GM19438 (cell line): ENCODE data around the gene DDX28.
"Not testable (repeated sequence)": the region's sequence is repeated elsewhere in the genome, so short reads cannot be mapped to it uniquely, and the experiment has no call there.

Source experiments
- ATAC-seq: cut with Tn5 transposase; IDR thresholded peaks from one replicate; pipeline ENCODE4 v1.9.1; 2021; ENCODE audit warnings: low read depth; ENCODE audit not compliant: unreplicated experiment

Gene DDX28

DNA sequence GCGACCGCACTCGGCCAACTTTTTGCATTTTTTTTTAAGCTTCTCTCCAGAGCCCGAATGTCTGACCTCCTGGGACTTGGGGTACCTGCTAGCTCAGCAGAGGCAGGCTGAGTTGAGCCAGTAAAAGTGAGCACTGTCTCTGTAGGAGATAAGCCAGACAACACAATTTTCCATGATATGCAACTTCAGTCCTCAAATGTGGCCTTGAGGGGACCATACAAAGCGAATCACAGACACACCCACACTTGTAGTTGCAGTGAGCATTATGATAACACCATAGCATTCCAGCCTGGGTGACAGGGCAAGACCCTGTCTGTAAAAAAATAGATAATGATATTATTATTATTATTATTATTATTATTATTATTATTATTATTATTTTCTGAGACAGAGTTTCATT is 26.4 kb downstream of the DDX28 start:
- no peak for ATAC-seq

DNA sequence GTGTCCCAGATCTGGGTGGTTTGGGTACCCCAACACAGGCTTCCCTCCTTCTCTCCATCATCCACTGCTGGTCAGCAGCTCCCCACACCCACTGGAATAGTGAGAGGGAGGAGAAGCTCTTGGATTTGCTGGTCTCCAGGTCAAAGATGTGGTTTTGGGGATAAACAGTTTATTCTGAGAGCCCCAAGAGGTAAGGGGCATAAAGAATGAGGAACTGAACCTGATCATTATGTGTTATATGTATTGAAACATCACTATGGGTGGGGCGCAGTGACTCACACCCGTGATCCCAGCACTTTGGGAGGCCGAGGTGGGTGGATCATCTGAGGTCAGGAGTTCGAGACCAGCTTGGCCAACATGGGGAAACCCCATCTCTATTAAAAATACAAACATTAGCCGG is 27.6 kb downstream of the DDX28 start:
- no peak for ATAC-seq

DNA sequence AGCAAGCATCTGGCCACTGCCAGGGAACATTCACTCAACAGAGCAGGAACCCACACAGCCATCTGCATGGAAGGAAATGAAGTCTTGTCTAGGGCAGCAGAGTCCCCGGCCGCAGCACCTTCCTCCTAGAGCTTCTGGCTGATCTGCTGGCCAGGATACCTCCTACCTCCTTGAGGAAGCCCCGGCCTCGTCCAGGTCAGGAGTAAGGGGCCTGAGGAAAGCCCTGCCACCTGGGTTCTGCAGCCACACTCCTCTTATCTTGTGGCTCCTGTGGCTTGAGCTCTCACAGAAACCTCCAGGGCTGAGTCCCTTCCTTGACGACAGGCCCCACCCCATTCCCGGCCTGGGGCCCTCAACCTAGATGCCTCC is 29.0 kb downstream of the DDX28 start:
- peak; percentile 15 for ATAC-seq

DNA sequence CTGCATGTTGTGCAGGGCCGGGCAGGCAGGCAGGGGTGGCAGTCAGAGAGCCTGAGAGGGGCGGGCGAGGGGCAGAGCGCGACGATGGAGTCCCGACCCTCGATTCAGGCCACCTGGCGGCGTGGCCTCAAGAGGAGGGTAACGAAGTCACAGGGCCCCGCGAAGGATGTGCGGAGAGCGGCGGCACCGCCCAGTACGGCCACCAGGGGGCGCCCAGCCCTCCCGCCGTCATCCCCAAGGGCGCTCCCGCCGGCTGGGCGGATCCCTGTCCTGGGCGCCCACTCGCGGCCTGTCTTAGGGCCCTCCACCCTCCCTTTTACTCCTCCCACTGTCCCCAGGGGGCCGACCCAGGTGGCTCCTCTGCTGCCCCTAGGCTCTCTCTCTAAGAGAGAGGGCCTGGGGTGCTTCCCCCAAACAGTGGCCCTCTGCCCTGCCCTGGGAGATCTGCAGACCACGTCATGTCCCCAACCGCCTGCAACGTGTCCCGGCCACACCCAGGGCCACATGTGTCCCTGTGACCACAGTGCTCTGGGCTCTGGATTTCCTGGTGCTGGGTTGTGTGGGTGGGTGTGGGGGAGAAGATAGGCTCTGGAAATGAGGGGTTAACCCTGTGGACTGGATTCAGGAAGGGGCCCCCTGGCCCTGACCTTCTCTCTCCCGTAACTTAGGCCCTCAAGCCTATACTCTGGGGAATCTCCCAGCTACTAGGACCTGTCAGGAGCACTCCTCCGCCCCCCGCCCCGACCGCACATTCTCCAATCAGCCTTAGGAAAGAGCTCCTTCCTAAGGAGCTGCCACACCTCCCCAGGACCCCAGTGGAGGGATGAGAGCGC is 29.6 kb downstream of the DDX28 start:
- ATAC-seq: peak; percentile 69

DNA sequence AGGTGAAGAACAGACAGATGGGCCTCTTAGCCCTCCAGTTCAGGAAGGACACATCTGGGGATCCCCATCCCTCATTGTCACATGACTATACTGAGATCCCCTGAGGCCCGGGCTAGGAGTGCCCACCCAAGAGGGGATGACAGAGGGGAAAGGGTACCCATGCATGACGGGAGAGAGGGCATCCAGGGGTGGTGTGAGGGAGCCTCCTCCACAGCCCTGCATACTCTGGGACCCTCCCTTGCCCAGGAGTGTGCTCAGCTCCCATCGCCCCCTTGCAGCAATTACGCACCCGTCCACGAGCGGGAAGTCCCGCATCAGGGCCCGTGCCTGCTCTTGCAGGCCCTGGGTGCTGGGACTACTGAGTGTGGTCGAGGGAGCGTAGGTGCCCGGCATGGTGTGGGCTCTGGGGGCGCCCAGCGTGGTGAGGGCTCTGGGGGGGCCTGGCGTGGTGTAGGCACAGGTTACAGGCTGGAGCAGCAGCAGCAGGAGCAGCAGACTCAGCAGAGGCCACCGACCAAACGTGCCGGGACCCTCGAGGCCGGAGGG is 30.3 kb downstream of the DDX28 start:
- no peak for ATAC-seq

DNA sequence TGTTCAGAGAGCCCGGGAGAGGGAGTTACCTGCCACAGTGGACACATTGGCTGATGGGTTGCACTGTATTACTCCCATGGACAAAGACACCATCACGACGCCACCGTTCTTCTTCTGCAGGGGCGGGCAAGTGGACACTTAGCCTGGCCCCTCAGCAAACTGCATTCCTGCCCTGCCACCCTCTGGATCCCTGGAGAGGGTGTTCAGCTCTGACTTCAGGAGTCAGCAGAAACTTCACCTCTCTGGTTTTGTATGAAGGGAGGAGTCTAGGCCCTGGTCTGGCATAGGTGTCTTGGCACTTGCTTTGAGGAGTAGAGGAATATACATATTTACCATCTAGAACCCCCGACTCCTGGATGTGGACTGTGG is 33.0 kb downstream of the DDX28 start:
- no peak for ATAC-seq

DNA sequence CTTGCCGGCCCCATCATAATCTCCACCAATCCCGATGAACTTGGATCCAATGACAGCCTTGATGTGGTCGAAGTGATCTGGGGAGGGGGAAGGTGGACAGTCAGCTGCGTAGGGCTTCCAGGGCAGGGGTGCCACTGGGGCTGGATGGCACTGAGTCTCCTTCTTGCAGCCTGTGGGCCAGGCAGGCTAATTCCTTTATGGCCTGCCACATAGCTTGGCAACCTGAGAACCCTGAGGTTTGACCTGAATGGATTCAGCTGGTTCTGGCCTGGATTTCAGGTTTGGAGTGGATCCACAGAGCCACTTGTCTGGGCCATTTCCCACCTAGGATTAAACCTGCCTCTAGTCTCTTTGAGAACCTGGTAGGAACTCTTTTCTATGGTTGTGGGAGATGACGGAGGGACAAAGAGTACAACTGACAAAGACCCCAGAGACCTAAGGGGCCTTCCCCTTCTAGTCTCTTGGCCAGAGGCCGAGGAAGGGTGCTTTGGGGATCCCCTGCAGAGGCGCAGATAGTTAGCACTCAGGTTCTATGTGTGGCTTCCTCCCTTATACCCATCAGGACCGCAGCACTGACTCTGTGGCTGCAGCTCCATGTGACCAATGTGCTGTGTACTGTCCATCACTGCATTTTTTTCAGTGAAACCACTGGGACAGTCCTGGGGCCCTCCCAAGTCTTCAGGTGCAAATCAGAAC is 33.6 kb downstream of the DDX28 start:
- no peak for ATAC-seq

DNA sequence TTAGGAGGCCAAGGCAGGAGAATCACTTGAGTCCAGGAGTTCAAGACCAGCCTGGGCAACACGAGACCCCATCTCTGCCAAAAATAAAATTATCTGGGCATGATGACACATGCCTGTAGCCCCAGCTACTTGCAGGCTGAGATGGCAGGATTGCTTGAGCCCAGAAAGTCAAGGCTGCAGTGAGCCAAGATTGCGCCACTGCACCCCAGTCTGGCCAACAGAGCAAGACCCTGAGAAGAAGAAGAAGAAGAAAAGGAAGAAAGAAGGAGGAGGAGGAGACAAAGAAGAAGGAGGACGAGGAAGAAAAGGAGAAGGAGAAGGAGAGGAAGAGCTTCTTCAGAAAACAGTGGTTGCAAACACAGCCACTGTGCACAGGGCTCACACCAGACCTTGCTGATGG is 34.4 kb downstream of the DDX28 start:
- no peak for ATAC-seq

DNA sequence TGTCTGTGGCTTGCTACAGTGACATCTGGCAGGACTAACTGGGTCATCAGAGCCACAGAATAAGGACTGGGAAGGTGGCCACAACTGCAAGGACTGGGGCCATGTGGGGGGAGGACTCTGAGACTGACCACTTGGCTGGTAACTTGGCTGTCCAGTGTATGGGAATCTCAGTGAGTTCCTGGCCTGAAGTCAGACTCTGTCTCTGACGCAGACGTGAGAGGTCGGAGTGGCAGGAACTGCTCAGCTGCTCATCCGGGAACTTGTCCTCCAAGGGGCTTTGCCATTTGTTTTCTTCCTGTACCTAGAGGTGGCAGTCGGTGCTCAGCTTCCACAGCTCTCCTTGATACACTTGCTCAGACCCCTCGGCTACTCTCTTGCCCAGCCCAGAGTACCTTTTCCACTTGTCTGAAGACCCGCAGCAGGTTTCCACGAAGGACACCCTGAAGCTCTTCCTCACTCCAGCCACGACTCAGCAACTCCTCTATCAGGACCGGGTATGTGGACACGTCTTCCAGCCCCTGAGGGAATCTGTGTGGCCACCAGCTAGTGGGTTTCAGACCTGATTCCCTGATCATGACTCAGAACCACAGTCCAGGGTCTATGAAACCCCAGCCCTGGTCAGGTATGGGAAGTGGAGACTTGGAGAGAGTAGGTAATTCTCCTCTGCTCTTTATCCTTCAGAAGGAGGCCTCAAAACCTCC is 35.4 kb downstream of the DDX28 start:
- ATAC-seq: no peak

DNA sequence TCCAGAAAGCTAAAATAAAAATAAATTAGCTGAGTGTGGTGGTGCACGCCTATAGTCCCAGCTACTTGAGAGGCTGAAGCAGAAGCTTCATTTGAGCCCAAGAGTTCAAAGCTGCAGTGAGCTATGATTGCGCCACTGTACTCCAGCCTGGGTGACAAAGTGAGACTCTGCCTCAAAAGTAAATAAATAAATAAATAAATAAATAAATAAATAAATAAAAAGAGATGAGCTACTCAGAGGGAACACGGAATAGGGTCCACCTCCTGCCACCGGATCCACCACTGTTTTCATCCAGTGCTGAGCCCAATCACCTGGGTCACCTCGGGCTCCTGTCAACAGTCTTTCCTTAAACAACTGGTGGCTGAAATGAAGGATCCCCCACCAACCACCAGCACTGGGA is 36.1 kb downstream of the DDX28 start:
- no peak for ATAC-seq

DNA sequence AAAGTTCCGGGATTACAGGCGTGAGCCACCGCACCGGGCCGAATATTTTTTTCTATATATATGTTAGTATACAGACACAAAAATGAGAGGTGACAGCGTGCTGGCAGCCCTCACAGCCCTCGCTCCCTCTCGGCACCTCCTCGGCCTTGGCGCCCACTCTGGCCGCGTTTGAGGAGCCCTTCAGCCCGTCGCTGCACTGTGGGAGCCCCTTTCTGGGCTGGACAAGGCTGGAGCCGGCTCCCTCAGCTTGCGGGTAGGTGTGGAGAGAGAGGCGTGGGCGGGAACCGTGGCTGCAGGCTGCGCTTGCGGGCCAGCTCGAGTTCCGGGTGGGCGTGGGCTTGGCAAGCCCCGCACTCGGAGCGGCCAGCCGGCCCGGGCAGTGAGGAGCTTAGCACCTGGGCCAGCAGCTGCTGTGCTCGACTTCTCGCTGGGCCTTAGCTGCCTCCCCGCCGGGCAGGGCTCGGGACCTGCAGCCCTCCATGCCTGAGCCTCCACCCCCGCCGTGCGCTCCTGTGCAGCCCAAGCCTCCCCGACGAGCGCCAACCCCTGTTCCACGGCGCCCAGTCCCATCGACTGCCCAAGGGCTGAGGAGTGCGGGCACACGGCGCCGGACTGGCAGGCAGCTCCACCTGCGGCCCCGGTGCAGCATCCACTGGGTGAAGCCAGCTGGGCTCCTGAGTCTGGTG is 40.9 kb downstream of the DDX28 start:
- ATAC-seq: no peak

DNA sequence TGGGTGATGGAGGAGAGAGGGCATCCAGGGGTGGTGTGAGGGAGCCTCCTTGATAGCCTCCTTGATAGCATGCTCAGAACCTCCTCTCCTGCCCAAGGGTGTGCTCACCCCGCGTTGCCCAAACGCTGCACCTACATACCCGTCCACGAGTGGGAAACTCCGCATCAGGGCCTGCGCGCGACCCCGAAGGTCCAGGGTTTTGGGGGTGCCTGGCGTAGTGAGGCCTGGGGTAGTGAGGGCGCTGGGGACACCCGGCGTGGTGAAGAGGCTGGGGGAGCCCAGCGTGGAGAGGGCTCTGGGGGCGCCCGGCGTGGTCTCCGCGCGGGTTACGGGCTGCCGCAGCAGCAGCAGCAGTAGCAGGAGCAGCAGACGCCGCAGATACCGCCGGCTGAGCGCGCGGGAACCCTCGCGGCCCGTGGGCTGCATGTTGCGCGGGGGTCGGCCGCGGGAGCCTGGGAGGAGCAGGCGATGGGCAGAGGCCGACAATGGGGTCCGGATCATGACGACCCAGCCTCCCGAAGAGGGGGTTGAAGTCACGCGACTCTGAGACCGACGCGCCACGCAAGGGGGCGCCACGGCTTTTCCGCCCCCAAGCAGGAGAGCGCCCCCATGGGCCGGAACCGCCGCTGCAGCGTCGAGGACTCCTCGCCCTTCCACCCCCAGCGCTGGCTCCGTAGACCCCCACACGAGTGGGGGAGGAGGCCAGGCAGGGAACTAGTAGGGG is 42.9 kb downstream of the DDX28 start, which contains the start of gene DPEP3:
Gene DPEP3 (minus strand): TSS at position 545 of the 724 bp plus-strand sequence. CDS start 119 bp downstream, at position 426.
- ATAC-seq: no peak

DNA sequence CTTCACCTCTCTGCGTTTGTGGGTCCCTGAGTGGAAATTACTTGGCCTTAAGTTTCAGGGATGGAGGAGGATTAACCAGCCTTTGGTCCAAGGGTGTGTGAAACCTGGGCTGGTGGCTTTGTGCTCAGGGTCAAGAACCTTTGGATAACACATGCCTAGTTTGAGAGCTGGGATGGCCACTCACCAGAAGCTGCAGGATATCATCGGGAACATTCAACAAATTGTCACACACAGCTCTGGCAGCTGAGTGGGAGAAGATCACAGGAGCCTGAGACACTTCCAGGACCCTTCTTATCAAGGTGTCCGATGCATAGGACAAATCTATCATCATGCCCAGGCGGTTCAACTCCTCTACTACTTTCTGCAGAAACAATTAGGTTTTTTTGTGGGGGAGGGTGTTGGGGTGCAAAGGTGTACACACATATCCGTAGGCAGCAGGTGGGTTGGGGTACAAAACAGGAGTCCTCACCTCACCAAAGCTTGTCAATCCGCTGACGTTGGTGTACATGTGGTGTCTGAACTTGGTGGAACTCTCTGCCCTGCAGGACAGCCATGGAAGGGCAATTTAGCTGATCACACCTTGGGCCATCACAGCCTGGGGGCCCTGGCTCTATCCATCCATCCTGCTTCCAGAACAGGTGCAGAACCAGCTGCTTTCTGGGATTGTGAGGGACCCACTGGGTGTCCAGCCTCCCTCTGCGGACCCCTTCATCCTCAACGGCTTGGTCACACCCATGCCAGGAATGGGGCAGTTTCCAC is 45.4 kb downstream of the DDX28 start:
- ATAC-seq: no peak

DNA sequence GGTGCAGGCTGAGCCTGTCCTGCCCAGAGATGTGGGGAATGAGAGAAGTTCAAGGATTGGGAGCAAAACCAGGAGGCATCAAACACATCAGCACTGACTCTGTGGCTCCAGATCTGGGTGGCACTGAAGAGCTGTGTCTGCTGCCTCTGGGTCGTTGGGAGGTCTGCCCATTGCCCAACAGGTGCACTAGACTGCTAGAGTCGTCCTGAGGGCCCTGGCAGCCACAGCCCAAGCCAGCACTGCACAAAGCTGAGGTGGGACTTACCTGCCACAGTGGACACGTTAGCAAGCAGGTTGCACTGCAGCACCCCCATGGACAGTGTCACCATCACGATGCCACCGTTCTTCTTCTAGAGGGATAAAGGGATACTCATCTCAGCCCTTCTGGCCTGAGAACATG is 46.0 kb downstream of the DDX28 start:
- ATAC-seq: no peak

DNA sequence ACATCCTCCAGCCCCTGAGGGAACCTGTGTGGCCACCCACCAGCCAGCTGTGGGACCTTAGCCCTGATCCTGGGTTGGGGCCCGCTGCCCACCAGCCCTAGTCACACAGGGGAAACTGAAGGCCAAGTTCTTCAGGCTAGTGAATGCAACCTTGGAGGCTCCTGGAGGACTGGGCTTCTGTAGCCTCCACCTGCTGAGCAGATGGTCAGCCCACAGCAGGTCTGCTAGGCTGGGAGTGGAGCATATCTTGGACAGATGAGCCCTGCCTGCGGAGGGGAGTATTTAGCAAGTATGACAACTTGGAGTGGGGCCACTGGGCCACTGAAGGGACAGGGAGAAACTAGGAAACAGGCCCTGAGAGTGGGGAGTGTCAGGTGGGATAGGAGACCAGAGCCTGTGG is 46.8 kb downstream of the DDX28 start:
- no peak for ATAC-seq

DNA sequence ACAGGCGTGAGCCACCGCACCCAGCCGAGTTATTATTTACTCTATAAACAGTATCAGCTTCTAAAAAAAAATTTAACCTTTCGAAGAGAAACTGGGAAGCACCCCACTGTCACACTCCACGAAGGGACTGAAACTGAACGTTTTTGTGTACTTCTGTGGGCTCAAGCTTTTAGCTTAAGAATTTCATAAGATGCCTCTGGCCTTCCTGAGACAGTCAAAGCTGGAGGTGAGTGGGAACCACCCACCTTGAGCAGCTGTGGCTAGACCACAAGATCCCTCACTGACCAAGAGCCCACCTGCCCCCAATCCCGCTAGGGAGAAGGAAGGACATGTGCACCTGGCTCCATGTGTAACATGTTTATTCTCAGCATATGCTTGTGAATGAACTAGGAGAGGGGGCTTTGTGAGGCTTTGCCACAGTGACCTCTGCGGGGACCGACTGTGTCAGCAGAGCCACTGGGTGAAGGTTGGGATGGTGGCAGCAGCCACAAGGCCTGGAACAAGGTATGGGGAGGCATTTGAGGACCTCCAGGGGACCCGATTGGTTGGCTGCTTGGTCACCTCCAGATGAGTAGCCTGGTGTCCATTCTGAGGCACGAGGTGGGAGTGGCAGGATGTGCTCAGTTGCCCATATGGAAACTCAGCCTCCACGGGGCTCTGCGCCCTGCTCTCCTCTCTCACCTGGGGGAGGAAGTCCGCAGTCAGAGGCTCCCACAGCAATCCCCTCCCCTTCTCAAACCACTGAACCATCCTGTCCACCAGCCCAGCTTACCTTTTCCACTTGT is 47.5 kb downstream of the DDX28 start:
- no peak for ATAC-seq

DNA sequence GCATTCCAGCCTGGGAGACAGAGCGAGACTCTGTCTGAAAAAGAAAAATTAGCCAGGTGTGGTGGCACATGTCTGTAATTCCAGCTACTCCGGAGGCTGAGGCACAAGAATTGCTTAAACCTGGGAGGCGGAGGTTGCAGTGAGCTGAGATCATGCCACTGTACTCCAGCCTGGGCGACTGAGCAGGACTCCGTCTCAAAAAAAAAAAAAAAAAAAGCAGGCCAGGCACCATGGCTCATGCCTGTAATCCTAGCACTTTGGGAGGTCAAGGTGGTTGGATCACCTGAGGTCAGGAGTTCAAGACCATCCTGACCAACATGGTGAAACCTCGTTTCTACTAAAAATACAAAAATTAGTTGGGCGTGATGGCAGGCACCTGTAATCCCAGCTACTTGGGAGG is 50.7 kb downstream of the DDX28 start:
- ATAC-seq: not testable (repeated sequence)

DNA sequence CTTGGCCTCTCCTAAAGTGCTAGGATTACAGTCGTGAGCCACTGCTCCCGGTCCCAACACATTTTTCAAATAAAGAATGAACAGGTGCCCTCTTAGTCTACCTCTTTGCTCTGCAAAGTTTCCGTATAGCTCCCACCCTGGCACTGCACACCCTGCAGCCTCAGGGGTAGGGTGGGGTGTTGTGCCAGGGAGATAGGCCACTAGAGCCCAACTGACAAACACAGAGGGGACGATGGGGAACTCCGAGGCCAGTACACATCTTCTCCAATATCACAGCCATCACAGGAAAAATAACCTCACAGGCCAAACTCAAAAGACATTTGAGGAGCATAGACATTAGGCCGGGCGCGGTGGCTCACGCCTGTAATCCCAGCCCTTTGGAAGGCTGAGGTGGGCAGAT is 51.9 kb downstream of the DDX28 start:
- no peak for ATAC-seq
